Left lung (tissue), 10 donors: ENCODE data around the gene EXTL1. TPM values are rescaled to one million over a fixed set of nuclear protein-coding genes. Genes with fewer than 3 reads are reported as not detected.
A peak's percentile ranks its signal among the peaks of the same experiment; 100 is the strongest.

Experiments used
- ATAC-seq: fragments of 200-7000 bp; cut with Tn5 transposase; one replicate; pipeline ENCODE4 v1.9.1; 2020; ENCODE audit warnings: moderate library complexity
- DNase-seq, 4 donors: peaks; one replicate each; pipeline ENCODE4 v3.0.0-alpha.2; 2013 to 2020
- H3K27ac ChIP-seq, 2 donors: fragments of 200-600 bp; sonication (generic) in 1 of 2; one replicate each; pipeline versions ENCODE4 v1.5.0 to v1.8.0; 2020 to 2021
- H3K27me3 ChIP-seq, 2 donors: fragments of 200-600 bp; sonication (generic) in 1 of 2; one replicate each; pipeline versions ENCODE4 v1.5.0 to v1.8.0; 2020 to 2021
- H3K36me3 ChIP-seq, 2 donors: fragments of 200-600 bp; sonication (generic) in 1 of 2; one replicate each; pipeline versions ENCODE4 v1.5.0 to v1.8.0; 2020 to 2021
- H3K4me1 ChIP-seq, 2 donors: fragments of 200-600 bp; one replicate each; pipeline ENCODE4 v1.8.0; 2021
- H3K4me3 ChIP-seq, 2 donors: fragments of 200-600 bp; sonication (generic) in 1 of 2; one replicate each; pipeline versions ENCODE4 v1.5.0 to v1.8.0; 2020 to 2021; ENCODE audit warnings: mild to moderate bottlenecking in 1 of 2
- H3K9me3 ChIP-seq, 2 donors: fragments of 200-600 bp; sonication (generic) in 1 of 2; one replicate each; pipeline versions ENCODE4 v1.5.0 to v1.8.0; 2020 to 2021
- intact Hi-C, 2 donors: fragments of 100-400 bp; cut with DNase I; formaldehyde crosslinking; loops; one replicate each; pipeline versions ENCODE4 v1.11.2 to v1.14.2; 2022
- polyA plus RNA-seq, 6 donors: library from polyadenylated mRNA; unstranded; fragments of 120-200 nt; gene quantifications; one replicate each; pipeline ENCODE4 v1.2.1, GENCODE V29; 2013; ENCODE audit not compliant: insufficient read length in 6 of 6
- total RNA-seq, 2 donors: library from RNA; stranded (reverse); fragmentation: NEBNext Ultra II Directional; extraction: Animal tissue kit (Norgen Biotek cat#: 25700); gene quantifications; one replicate each; pipeline ENCODE4 v1.2.1, GENCODE V29; 2021
- TF ChIP-seq, protein P1 (sequence below), 2 donors: fragments of 200-600 bp; sonication (generic) in 1 of 2; IDR thresholded peaks; one replicate each; pipeline versions ENCODE4 v1.5.0 to v1.8.0; 2021; ENCODE audit warnings: antibody characterized with exemption in 2 of 2
- donor health status: DM: no; HTN: yes; CAD: no.
- donor health status: DM: no; HTN: no; CAD: no.

The EXTL1 gene
- total and polyA plus RNA-seq, 8 donors, result 0.13 to 1.0 (median 0.79) TPM

DNA sequence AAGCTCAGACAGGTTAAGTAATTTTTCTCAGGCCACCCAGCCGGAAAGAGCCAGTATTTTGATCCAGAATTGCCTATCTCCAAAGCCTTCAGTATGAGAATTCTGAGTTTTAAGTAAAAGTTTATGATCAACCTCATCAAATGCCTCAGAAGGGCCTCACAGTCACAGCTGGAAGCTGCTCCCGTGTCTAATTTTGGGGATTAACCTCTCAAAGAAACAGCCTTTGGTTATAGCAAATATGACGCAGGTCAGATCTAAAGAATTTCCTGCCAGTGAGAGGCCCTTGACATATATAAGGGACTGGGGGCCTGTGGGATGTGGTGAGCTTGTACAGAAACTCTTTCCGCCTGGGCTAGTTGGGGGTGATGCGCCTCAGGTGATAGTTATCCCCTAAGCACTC is 2.3 kb downstream of the EXTL1 start:
- DNase-seq, result no peak
- TF ChIP-seq, protein P1, sequence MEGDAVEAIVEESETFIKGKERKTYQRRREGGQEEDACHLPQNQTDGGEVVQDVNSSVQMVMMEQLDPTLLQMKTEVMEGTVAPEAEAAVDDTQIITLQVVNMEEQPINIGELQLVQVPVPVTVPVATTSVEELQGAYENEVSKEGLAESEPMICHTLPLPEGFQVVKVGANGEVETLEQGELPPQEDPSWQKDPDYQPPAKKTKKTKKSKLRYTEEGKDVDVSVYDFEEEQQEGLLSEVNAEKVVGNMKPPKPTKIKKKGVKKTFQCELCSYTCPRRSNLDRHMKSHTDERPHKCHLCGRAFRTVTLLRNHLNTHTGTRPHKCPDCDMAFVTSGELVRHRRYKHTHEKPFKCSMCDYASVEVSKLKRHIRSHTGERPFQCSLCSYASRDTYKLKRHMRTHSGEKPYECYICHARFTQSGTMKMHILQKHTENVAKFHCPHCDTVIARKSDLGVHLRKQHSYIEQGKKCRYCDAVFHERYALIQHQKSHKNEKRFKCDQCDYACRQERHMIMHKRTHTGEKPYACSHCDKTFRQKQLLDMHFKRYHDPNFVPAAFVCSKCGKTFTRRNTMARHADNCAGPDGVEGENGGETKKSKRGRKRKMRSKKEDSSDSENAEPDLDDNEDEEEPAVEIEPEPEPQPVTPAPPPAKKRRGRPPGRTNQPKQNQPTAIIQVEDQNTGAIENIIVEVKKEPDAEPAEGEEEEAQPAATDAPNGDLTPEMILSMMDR (IDR thresholded peaks at IDR 0.05), result no peak
- Histone ChIP-seq H3K4me3 (no peak overlapping the region), H3K27ac (no peak overlapping the region), H3K36me3 (no peaks in the 10 kb centered on the region), H3K27me3 (no peaks in the 10 kb centered on the region), H3K9me3 (no peaks in the 10 kb centered on the region), H3K4me1 (no peaks in the 10 kb centered on the region)
- intact Hi-C loops, result no loop called here
- no peak for ATAC-seq

DNA sequence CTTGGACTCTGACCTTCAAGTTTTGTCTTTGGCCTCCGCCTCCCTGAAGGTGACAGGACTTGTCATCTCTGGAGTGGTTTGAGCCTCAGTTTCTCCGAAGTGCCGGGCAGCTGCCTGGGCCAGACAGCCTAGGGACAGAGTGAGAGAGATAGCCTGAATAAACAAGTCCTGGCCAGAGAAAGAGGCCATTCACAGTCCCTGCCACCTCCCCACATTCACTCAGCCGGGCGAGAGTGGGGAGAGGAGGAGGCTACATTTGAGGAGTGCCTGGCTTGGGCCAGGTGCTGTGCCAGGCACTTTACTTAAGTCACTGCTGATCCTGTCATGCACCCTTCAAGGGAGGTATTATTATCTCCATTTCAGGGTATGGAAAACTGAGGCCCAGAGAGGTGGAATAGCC is 3.5 kb downstream of the EXTL1 start:
- no peaks in the 10 kb centered on the region for H3K4me1 ChIP-seq
- no peak overlapping the region for H3K27ac ChIP-seq
- intact Hi-C loops, result no loop called here
- H3K9me3 ChIP-seq, result no peaks in the 10 kb centered on the region
- H3K36me3 ChIP-seq, result no peaks in the 10 kb centered on the region
- TF ChIP-seq, protein P1 (IDR thresholded peaks at IDR 0.05), result no peak
- no peak for ATAC-seq
- H3K27me3 ChIP-seq, result no peaks in the 10 kb centered on the region
- H3K4me3 ChIP-seq, result no peak overlapping the region
- DNase-seq, result peak in 1 of 4 donors; percentile 25

DNA sequence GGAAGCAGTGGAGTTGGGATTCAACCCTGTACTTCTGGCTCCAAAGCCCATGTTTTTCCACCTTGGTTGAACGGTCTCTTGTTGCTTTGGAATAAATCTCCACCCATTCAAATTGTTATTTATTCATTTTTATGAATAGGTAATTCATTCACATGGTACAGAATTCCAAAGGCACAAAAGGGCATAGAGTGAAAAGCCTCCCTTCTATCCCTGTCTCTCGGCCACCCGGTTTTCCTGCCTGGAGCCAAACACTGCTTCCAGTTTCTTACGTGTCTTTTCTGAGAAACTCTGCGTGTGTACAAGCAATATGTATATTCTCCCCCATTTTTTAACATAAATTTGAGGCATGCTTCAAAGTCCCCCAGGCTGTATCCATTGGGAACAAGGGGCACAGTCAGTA is 3.9 kb downstream of the EXTL1 start:
- TF ChIP-seq, protein P1 (IDR thresholded peaks at IDR 0.05), result no peak
- Histone ChIP-seq H3K4me3 (no peak overlapping the region), H3K9me3 (no peaks in the 10 kb centered on the region), H3K27me3 (no peaks in the 10 kb centered on the region), H3K27ac (no peak overlapping the region), H3K4me1 (no peaks in the 10 kb centered on the region), H3K36me3 (no peaks in the 10 kb centered on the region)
- DNase-seq (peak in 1 of 4 donors; percentile 3), ATAC-seq (no peak)
- intact Hi-C loops, result no loop called here

DNA sequence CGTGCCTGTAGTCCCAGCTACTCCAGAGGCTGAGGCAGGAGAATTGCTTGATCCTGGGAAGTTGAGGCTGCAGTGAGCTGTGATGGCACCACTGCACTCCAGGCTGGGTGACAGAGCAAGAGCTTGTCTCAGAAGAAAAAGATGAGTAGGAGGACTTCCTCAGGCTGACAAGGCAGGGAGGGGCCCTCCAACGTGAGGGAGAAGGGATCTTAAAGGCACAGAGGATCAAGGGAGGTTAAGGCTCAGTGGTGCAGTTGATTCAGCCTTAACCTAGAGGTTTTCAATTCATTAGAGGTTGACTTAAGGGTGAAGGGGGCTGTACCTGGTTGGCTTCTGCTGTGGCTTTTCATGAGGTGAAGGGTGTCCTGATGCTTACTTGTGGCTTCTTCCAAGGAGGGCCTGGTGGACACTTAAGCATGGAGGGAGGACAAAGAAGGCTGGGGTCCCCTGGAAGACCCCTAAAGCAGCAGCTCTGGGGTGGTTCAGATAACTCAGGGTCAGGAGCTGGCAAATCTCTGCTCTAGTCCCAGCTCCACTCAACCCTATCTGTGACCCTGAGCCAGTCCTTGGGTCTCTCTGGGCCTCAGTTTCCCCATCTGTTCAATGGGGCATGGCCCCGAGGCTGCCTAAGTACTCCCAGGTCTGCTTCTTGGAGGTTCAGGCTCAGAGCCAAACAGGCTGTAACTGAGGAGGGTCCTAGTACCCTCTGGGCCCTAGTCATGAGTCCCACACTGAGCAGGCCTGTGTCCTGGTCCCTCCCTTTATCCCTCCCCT is 6.3 kb downstream of the EXTL1 start:
- peak; percentile 28 for ATAC-seq
- TF ChIP-seq, protein P1 (IDR thresholded peaks at IDR 0.05), result no peak

DNA sequence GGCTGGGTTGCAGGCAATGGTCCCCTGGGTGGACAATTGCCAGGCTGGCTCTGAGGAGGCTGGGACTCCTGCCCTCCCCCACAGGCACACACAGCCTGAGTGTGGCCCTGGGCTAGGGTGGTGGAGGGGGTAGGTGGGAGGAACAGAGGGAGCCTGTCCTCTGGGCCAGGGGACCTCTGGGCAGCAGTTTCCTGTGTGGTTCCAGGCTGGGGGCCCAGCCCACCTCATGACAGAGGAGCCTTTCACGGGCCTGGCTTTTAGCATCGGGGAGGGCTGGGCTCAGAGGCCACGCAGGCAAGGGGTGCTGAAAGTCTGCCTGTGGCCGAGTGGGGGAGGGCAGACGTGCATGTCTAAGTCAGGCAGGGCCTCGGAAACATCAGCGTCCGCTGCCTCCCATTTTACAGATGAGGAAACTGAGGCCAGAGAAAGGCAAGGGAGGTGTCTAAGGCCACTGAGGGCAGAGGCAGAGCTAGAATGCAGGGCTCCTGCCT is 7.0 kb downstream of the EXTL1 start:
- no peak overlapping the region for H3K4me3 ChIP-seq
- H3K36me3 ChIP-seq, result no peaks in the 10 kb centered on the region
- H3K4me1 ChIP-seq, result no peaks in the 10 kb centered on the region
- no peak overlapping the region for H3K27ac ChIP-seq
- TF ChIP-seq, protein P1 (IDR thresholded peaks at IDR 0.05), result no peak
- ATAC-seq (no peak), DNase-seq (peak in 1 of 4 donors; percentile 37)
- H3K9me3 ChIP-seq, result no peaks in the 10 kb centered on the region
- H3K27me3 ChIP-seq, result peaks cover 0 to 2% of the 10 kb centered on the region in 2 donors
- intact Hi-C loops, result no loop called here

More for the DNA sequence above, 6.3 kb downstream of the EXTL1 start:
- no peaks in the 10 kb centered on the region for H3K27me3 ChIP-seq
- no peak overlapping the region for H3K27ac ChIP-seq
- peak in 1 of 4 donors; percentile 2 for DNase-seq
- intact Hi-C loops, result no loop called here
- H3K9me3 ChIP-seq, result no peaks in the 10 kb centered on the region
- no peaks in the 10 kb centered on the region for H3K4me1 ChIP-seq
- no peaks in the 10 kb centered on the region for H3K36me3 ChIP-seq
- no peak overlapping the region for H3K4me3 ChIP-seq
